Body of pancreas (tissue), 4 donors: ENCODE measurements around the gene RIMBP2.

ENCODE experiments used
- CTCF ChIP-seq, 7 experiments: fragments of 450-650 bp in 4 of 7; fragments of 200-600 bp in 3 of 7; sonication (generic) in 3 of 7; IDR thresholded peaks; one replicate each; pipeline ENCODE4 v1.5.1; 2016 to 2019; ENCODE audit warnings: antibody characterized with exemption in 7 of 7
- POLR2A ChIP-seq, 3 donors: fragments of 450-650 bp; IDR thresholded peaks; one replicate each; pipeline ENCODE4 v1.6.1; 2016; ENCODE audit warnings: antibody characterized with exemption in 3 of 3, mild to moderate bottlenecking in 2 of 3

GRCh38 chr12:130687190-130687589, 28.9 kb downstream of the RIMBP2 start:
- TF ChIP-seq CTCF (IDR thresholded peaks at IDR 0.05): no peak
- TF ChIP-seq POLR2A (IDR thresholded peaks at IDR 0.05): no peak
